Natural killer cell (primary cell): ENCODE data around the gene NRXN2. TPM values are rescaled to one million over a fixed set of nuclear protein-coding genes. Genes with fewer than 3 reads are reported as not detected.

Experiments
- ATAC-seq, 3 donors: fragments of 150-1000 bp in 2 of 3; fragments of 200-7000 bp in 1 of 3; cut with Tn5 transposase; 1 replicate in 1 of 3; 2 replicates in 2 of 3; pipeline ENCODE4 v1.10.0; 2021; ENCODE audit warnings: mild to moderate bottlenecking in 2 of 3, moderate library complexity in 2 of 3
- DNase-seq, 2 donors: peaks; one replicate each; pipeline versions ENCODE4 v3.0.0 to v3.0.0-alpha.2; 2013 to 2021; ENCODE audit warnings: mixed read lengths in 1 of 2
- H3K27ac ChIP-seq: one replicate; pipeline ENCODE4 v1.5.1; 2013; ENCODE audit warnings: mild to moderate bottlenecking, low read length
- H3K27me3 ChIP-seq: one replicate; pipeline ENCODE4 v1.6.1; 2013; ENCODE audit warnings: low read length; ENCODE audit not compliant: control insufficient read depth, insufficient read depth
- H3K36me3 ChIP-seq: one replicate; pipeline ENCODE4 v1.6.1; 2013; ENCODE audit warnings: low read length; ENCODE audit not compliant: control insufficient read depth, insufficient read depth
- H3K4me1 ChIP-seq: one replicate; pipeline ENCODE4 v1.6.1; 2013; ENCODE audit warnings: low read length; ENCODE audit not compliant: control insufficient read depth, insufficient read depth
- H3K4me3 ChIP-seq: one replicate; pipeline ENCODE4 v1.5.1; 2013; ENCODE audit warnings: low read length
- H3K9me3 ChIP-seq: one replicate; pipeline ENCODE4 v1.6.1; 2013; ENCODE audit warnings: low read length; ENCODE audit not compliant: control insufficient read depth, insufficient read depth
- H3K27ac Mint-ChIP-seq, 2 donors: one replicate each; pipeline ENCODE4 v1.8.0; 2022; ENCODE audit warnings: mild to moderate bottlenecking in 2 of 2, mixed read lengths in 2 of 2, moderate library complexity in 1 of 2
- H3K27me3 Mint-ChIP-seq, 2 donors: one replicate each; pipeline ENCODE4 v1.8.0; 2022; ENCODE audit warnings: low read depth in 2 of 2, mixed read lengths in 2 of 2
- H3K36me3 Mint-ChIP-seq: one replicate; pipeline ENCODE4 v1.8.0; 2022; ENCODE audit warnings: mixed read lengths
- H3K4me1 Mint-ChIP-seq, 2 donors: one replicate each; pipeline ENCODE4 v1.8.0; 2022; ENCODE audit warnings: mixed read lengths in 2 of 2
- H3K4me3 Mint-ChIP-seq: one replicate; pipeline ENCODE4 v1.8.0; 2022; ENCODE audit warnings: mild to moderate bottlenecking, moderate library complexity, mixed read lengths
- H3K9me3 Mint-ChIP-seq, 2 donors: one replicate each; pipeline ENCODE4 v1.8.0; 2022; ENCODE audit warnings: mixed read lengths in 2 of 2
- WGBS: methylation state at CpG from one replicate; pipeline ENCODE4 v1.1.7; 2013; ENCODE audit warnings: missing lambda C conversion rate; ENCODE audit not compliant: insufficient coverage; 5-methylcytosine and 5-hydroxymethylcytosine counted together
- intact Hi-C: fragments of 100-400 bp; cut with micrococcal nuclease; formaldehyde crosslinking; loops from one replicate; pipeline ENCODE4 v1.14.2; 2022
- total RNA-seq, 4 donors: library from RNA; stranded (reverse); fragments of 120-200 nt in 1 of 4; gene quantifications; one replicate each; pipeline versions ENCODE4 v1.2.3 to v1.2.4, GENCODE V29; 2013 to 2022
- TF ChIP-seq, protein P1 (sequence below): fragments of 200-600 bp; IDR thresholded peaks from one replicate; pipeline ENCODE4 v1.8.0; 2022; ENCODE audit warnings: antibody characterized with exemption

The NRXN2 gene
- total RNA-seq, 3 donors from 2014 or later (not counting 1 experiment from before 2014, with no cell fraction given) = 2.9 to 9.6 (median 7.7) TPM

DNA sequence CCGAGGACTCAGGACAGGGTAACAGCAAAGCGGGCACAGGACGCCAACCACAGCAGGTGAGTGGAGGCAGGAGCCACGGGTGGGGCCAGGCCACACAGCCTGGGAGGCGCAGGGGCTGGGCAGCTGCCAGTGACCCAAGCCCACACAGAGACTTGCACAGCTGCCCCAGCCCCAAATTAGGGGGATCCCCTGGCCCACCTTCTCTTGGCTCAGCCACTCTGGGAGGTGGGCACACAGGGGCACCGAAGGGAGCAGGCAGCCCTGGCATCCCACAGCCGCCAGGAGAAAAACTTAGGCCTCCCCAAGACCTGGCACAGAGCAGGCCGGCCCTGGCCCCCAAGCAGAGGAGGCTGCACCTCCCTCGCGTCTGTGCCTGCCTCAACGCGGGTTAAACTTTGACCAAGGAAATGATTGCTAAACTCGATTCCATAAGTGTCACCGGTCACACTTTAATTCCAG is 132.2 kb downstream of the NRXN2 start, which contains the start of gene SLC22A12:
Gene SLC22A12, plus strand, starts transcription at position 458 of the 459 bp plus-strand sequence. CDS start 337 bp downstream, outside the sequence.
- Mint-ChIP-seq H3K27ac (no peak within 1 kb of the TSS), H3K36me3 (no peaks in the 10 kb centered on the region), H3K4me3 (no peak within 1 kb of the TSS), H3K4me1 (no peaks in the 10 kb centered on the region), H3K27me3 (peaks cover 0 to 15% of the 10 kb centered on the region in 2 donors), H3K9me3 (peaks cover 2 to 8% of the 10 kb centered on the region in 2 donors)
- H3K4me1 ChIP-seq = no peaks in the 10 kb centered on the region
- no peaks in the 10 kb centered on the region for H3K36me3 ChIP-seq
- no peak within 1 kb of the TSS for H3K27ac ChIP-seq
- WGBS = 80% methylated on average over 14 of the region's 14 CpGs
- intact Hi-C loops = no loop called here
- TF ChIP-seq, protein P1, sequence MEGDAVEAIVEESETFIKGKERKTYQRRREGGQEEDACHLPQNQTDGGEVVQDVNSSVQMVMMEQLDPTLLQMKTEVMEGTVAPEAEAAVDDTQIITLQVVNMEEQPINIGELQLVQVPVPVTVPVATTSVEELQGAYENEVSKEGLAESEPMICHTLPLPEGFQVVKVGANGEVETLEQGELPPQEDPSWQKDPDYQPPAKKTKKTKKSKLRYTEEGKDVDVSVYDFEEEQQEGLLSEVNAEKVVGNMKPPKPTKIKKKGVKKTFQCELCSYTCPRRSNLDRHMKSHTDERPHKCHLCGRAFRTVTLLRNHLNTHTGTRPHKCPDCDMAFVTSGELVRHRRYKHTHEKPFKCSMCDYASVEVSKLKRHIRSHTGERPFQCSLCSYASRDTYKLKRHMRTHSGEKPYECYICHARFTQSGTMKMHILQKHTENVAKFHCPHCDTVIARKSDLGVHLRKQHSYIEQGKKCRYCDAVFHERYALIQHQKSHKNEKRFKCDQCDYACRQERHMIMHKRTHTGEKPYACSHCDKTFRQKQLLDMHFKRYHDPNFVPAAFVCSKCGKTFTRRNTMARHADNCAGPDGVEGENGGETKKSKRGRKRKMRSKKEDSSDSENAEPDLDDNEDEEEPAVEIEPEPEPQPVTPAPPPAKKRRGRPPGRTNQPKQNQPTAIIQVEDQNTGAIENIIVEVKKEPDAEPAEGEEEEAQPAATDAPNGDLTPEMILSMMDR = no peak
- ATAC-seq (no peak), DNase-seq (no peak)
- H3K27me3 ChIP-seq = no peaks in the 10 kb centered on the region
- no peak within 1 kb of the TSS for H3K4me3 ChIP-seq
- no peaks in the 10 kb centered on the region for H3K9me3 ChIP-seq

DNA sequence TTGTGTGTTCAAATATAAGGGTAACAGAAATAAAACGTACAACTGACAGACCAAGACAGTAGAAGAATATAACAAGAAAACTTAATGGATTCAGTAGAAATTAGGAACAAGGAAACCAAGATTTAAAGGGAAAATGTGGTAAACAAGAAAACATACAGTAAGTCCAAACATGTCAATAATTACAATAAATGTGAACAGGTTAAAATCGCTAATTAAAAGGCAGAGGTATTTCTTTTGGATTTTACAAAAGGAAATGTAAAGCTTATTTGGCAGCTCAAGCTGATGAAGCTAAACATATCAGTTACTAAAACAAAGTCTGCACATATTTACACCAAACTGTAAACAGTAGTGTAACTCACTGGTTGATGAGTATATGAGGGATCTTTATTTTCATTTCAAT is 134.3 kb downstream of the NRXN2 start:
- Mint-ChIP-seq H3K9me3 (peaks cover 2 to 8% of the 10 kb centered on the region in 2 donors), H3K27ac (no peak overlapping the region), H3K27me3 (peaks cover 0 to 17% of the 10 kb centered on the region in 2 donors), H3K36me3 (no peaks in the 10 kb centered on the region), H3K4me1 (no peaks in the 10 kb centered on the region), H3K4me3 (no peak overlapping the region)
- Histone ChIP-seq H3K4me3 (no peak overlapping the region), H3K9me3 (no peaks in the 10 kb centered on the region), H3K27me3 (no peaks in the 10 kb centered on the region), H3K4me1 (no peaks in the 10 kb centered on the region), H3K36me3 (no peaks in the 10 kb centered on the region), H3K27ac (no peak overlapping the region)
- intact Hi-C loops = no loop called here
- DNase-seq (no peak), ATAC-seq (no peak)
- WGBS = 80% methylated on average over 1 of the region's 2 CpGs
- TF ChIP-seq, protein P1 = no peak

DNA sequence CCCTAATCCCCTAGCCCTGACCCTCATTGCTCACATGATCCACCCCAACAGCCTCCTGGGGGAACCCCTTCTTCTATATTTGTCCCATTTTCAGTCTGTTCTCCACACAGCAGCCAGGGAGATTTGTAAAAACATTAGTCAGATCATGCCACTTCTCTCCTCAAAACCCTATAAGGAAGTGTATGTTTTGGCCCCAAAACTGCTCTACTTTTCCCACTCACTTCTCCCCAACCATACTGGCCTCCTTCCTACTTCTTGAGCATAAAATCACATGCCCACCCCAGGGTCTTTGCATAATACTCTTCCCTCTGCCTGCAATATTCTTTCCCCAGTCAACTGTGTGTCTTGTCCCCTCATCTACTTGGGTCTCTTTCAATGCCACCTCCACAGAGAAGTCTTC is 136.6 kb downstream of the NRXN2 start:
- H3K36me3 Mint-ChIP-seq = no peaks in the 10 kb centered on the region
- no peak overlapping the region for H3K4me3 Mint-ChIP-seq
- H3K27ac ChIP-seq = no peak overlapping the region
- H3K27me3 ChIP-seq = no peaks in the 10 kb centered on the region
- TF ChIP-seq, protein P1 = no peak
- no peak overlapping the region for H3K27ac Mint-ChIP-seq
- H3K27me3 Mint-ChIP-seq = peaks cover 0 to 17% of the 10 kb centered on the region in 2 donors
- ATAC-seq (no peak), DNase-seq (no peak)
- H3K9me3 ChIP-seq = no peaks in the 10 kb centered on the region
- intact Hi-C loops = no loop called here
- H3K36me3 ChIP-seq = no peaks in the 10 kb centered on the region
- no peak overlapping the region for H3K4me3 ChIP-seq
- H3K9me3 Mint-ChIP-seq = peaks cover 2 to 8% of the 10 kb centered on the region in 2 donors
- H3K4me1 Mint-ChIP-seq = no peaks in the 10 kb centered on the region
- no peaks in the 10 kb centered on the region for H3K4me1 ChIP-seq

DNA sequence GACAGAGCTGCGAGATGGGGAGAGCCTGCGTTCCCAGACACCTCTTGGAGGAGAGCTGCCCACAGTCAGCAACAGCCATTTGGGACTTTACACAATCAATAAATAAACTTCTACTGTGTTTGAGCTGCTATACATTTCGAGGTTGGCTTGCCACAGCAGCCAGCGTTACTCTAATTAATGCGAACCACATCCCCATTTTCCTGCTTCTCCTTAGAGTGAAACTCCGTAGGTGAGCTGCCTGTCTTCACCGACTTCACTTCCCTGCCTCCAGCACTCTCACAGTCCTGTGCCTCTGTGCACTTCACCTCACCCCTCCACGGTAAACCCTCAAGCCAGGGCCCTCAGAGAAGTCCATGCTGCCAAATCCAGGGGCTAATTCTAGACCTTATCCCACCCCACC is 137.8 kb downstream of the NRXN2 start:
- Histone ChIP-seq H3K27me3 (no peaks in the 10 kb centered on the region), H3K27ac (no peak overlapping the region), H3K4me1 (no peaks in the 10 kb centered on the region), H3K9me3 (no peaks in the 10 kb centered on the region), H3K4me3 (no peak overlapping the region), H3K36me3 (no peaks in the 10 kb centered on the region)
- DNase-seq = no peak
- Mint-ChIP-seq H3K4me3 (no peak overlapping the region), H3K9me3 (peaks cover 2 to 8% of the 10 kb centered on the region in 2 donors), H3K27me3 (peaks cover 0 to 17% of the 10 kb centered on the region in 2 donors), H3K4me1 (no peaks in the 10 kb centered on the region), H3K36me3 (no peaks in the 10 kb centered on the region), H3K27ac (no peak overlapping the region)
- TF ChIP-seq, protein P1 = no peak
- intact Hi-C loops = no loop called here
- WGBS = 60% methylated on average over 8 of the region's 8 CpGs
- ATAC-seq = no peak
